ENCODE data around the gene SHTN1. TPM values are rescaled to one million over a fixed set of nuclear protein-coding genes. Genes with fewer than 3 reads are reported as not detected.

Gene SHTN1
- total RNA-seq, 2 donors from 2014 or later, result 13.9 to 18.2 TPM

GRCh38 chr10:116988311-116988710 is 16.7 kb downstream of the SHTN1 start:
- TF ChIP-seq CTCF (IDR thresholded peaks at IDR 0.05), result no peak
- H3K4me3 ChIP-seq, result no peak overlapping the region
- H3K9me3 ChIP-seq, result no peaks in the 10 kb centered on the region
- no peak overlapping the region for H3K27ac ChIP-seq
- DNase-seq (ENCODE audit: low spot score) (no peak), ATAC-seq (ENCODE audit: insufficient number of reproducible peaks, low FRiP score, low read depth) (no peak)
- H3K36me3 ChIP-seq, result no peaks in the 10 kb centered on the region
- H3K4me1 ChIP-seq (ENCODE audit: control insufficient read depth in 1 of 2, low read depth in 2 of 2), result no peaks in the 10 kb centered on the region
- no peaks in the 10 kb centered on the region for H3K27me3 ChIP-seq (replicated peaks; ENCODE audit: insufficient read depth)

GRCh38 chr10:116985611-116986010 is 19.4 kb downstream of the SHTN1 start:
- no peak for ATAC-seq (ENCODE audit: insufficient number of reproducible peaks, low FRiP score, low read depth)
- H3K4me3 ChIP-seq, result no peak overlapping the region
- no peaks in the 10 kb centered on the region for H3K9me3 ChIP-seq
- H3K27me3 ChIP-seq (replicated peaks; ENCODE audit: insufficient read depth), result no peaks in the 10 kb centered on the region
- H3K4me1 ChIP-seq (ENCODE audit: control insufficient read depth in 1 of 2, low read depth in 2 of 2), result no peaks in the 10 kb centered on the region
- TF ChIP-seq CTCF (IDR thresholded peaks at IDR 0.05), result no peak
- no peaks in the 10 kb centered on the region for H3K36me3 ChIP-seq
- no peak overlapping the region for H3K27ac ChIP-seq
- DNase-seq (ENCODE audit: low spot score), result no peak

- no peak for DNase-seq (ENCODE audit: low spot score)
- no peak for TF ChIP-seq CTCF (IDR thresholded peaks at IDR 0.05)
- H3K9me3 ChIP-seq, result no peaks in the 10 kb centered on the region
- no peak overlapping the region for H3K27ac ChIP-seq
- no peak for ATAC-seq (ENCODE audit: insufficient number of reproducible peaks, low FRiP score, low read depth)
- H3K4me1 ChIP-seq (ENCODE audit: control insufficient read depth in 1 of 2, low read depth in 2 of 2), result no peaks in the 10 kb centered on the region
- H3K36me3 ChIP-seq, result no peaks in the 10 kb centered on the region
- no peaks in the 10 kb centered on the region for H3K27me3 ChIP-seq (replicated peaks; ENCODE audit: insufficient read depth)
- no peak overlapping the region for H3K4me3 ChIP-seq
Measured at GRCh38 chr10:116984202-116984990, 20.6 kb downstream of the SHTN1 start.

GRCh38 chr10:116980041-116980440 is 24.9 kb downstream of the SHTN1 start:
- ATAC-seq (ENCODE audit: insufficient number of reproducible peaks, low FRiP score, low read depth) (no peak), DNase-seq (ENCODE audit: low spot score) (no peak)
- no peaks in the 10 kb centered on the region for H3K27me3 ChIP-seq (replicated peaks; ENCODE audit: insufficient read depth)
- H3K9me3 ChIP-seq, result no peaks in the 10 kb centered on the region
- H3K4me3 ChIP-seq, result no peak overlapping the region
- H3K27ac ChIP-seq, result no peak overlapping the region
- no peak for TF ChIP-seq CTCF (IDR thresholded peaks at IDR 0.05)
- no peaks in the 10 kb centered on the region for H3K36me3 ChIP-seq
- H3K4me1 ChIP-seq (ENCODE audit: control insufficient read depth in 1 of 2, low read depth in 2 of 2), result no peaks in the 10 kb centered on the region

GRCh38 chr10:116978901-116979300 is 26.1 kb downstream of the SHTN1 start:
- Histone ChIP-seq H3K27me3 (replicated peaks; ENCODE audit: insufficient read depth) (no peaks in the 10 kb centered on the region), H3K4me1 (ENCODE audit: control insufficient read depth in 1 of 2, low read depth in 2 of 2) (no peaks in the 10 kb centered on the region), H3K27ac (no peak overlapping the region), H3K36me3 (no peaks in the 10 kb centered on the region), H3K9me3 (no peaks in the 10 kb centered on the region), H3K4me3 (no peak overlapping the region)
- TF ChIP-seq CTCF (IDR thresholded peaks at IDR 0.05), result no peak
- ATAC-seq (ENCODE audit: insufficient number of reproducible peaks, low FRiP score, low read depth) (no peak), DNase-seq (ENCODE audit: low spot score) (no peak)
